T-cell (primary cell): ENCODE measurements around the gene DHDDS. TPM values are rescaled to one million over a fixed set of nuclear protein-coding genes. Genes with fewer than 3 reads are reported as not detected.

Source experiments
- ATAC-seq, 4 experiments: fragments of 200-7000 bp in 3 of 4; fragments of 150-1000 bp in 1 of 4; cut with Tn5 transposase; replicated peaks in 1 of 4; 1 replicate in 3 of 4; 2 replicates in 1 of 4; pipeline ENCODE4 v1.10.0; 2021; ENCODE audit warnings: moderate library complexity in 3 of 4, mild to moderate bottlenecking in 2 of 4, moderate number of reproducible peaks in 1 of 4
- CTCF ChIA-PET, 2 donors: fragments of 300-600 bp; sonication (Branson Sonifier 250); formaldehyde crosslinking; loops; one replicate each; lab custom pipeline; 2022; ENCODE audit warnings: antibody characterized with exemption in 2 of 2; lab: Charles Lee
- POLR2A ChIA-PET, 2 donors: fragments of 300-600 bp; sonication (Branson Sonifier 250); formaldehyde crosslinking; loops; one replicate each; lab custom pipeline; 2022; ENCODE audit warnings: antibody characterized with exemption in 2 of 2; lab: Charles Lee
- DNase-seq, 35 experiments: peaks; one replicate each; pipeline versions ENCODE4 v3.0.0 to v3.0.0-alpha.2; 2013 to 2023
- H3K27ac ChIP-seq: one replicate; pipeline ENCODE4 v1.5.1; 2013; ENCODE audit warnings: low read length
- H3K27me3 ChIP-seq, 2 experiments: replicated peaks in 1 of 2; 1 replicate in 1 of 2; 2 replicates in 1 of 2; pipeline versions ENCODE4 v1.6.1 to v1.7.0; 2013; ENCODE audit warnings: low read length in 1 of 2, mixed read lengths in 1 of 2; ENCODE audit not compliant: control insufficient read depth in 2 of 2, insufficient read depth in 2 of 2; ENCODE audit errors: extremely low read depth in 1 of 2
- H3K36me3 ChIP-seq, 2 donors: 1 replicate in 1 of 2; 2 replicates in 1 of 2; pipeline versions ENCODE4 v1.6.1 to v1.7.0; 2013; ENCODE audit warnings: low read length in 1 of 2; ENCODE audit not compliant: control insufficient read depth in 2 of 2, insufficient read depth in 1 of 2; ENCODE audit errors: extremely low read depth in 1 of 2
- H3K4me1 ChIP-seq, 2 experiments: 1 replicate in 1 of 2; 2 replicates in 1 of 2; pipeline versions ENCODE4 v1.6.1 to v1.7.0; 2013; ENCODE audit warnings: low read length in 2 of 2, mixed read lengths in 1 of 2; ENCODE audit not compliant: insufficient read depth in 2 of 2, control insufficient read depth in 1 of 2; ENCODE audit errors: extremely low read depth in 1 of 2
- H3K4me3 ChIP-seq, 2 donors: 1 replicate in 1 of 2; 2 replicates in 1 of 2; pipeline versions ENCODE4 v1.5.1 to v1.7.0; 2013; ENCODE audit warnings: mild to moderate bottlenecking in 2 of 2, low read length in 1 of 2, moderate library complexity in 1 of 2; ENCODE audit not compliant: control insufficient read depth in 1 of 2; ENCODE audit errors: extremely low read depth in 1 of 2
- H3K9me3 ChIP-seq: 2 replicates; pipeline ENCODE4 v1.7.0; 2013
- H3K27ac Mint-ChIP-seq, 2 donors: one replicate each; pipeline ENCODE4 v1.8.0; 2020 to 2021; ENCODE audit warnings: mild to moderate bottlenecking in 2 of 2, mixed read lengths in 2 of 2
- H3K27me3 Mint-ChIP-seq, 2 donors: one replicate each; pipeline ENCODE4 v1.8.0; 2021 to 2022; ENCODE audit warnings: mixed read lengths in 2 of 2
- H3K36me3 Mint-ChIP-seq: one replicate; pipeline ENCODE4 v1.8.0; 2021; ENCODE audit warnings: mixed read lengths
- H3K4me1 Mint-ChIP-seq, 3 donors: one replicate each; pipeline ENCODE4 v1.8.0; 2020 to 2022; ENCODE audit warnings: mixed read lengths in 3 of 3, mild to moderate bottlenecking in 1 of 3
- H3K4me3 Mint-ChIP-seq, 3 donors: one replicate each; pipeline ENCODE4 v1.8.0; 2020 to 2022; ENCODE audit warnings: mild to moderate bottlenecking in 3 of 3, mixed read lengths in 3 of 3, moderate library complexity in 3 of 3
- H3K9me3 Mint-ChIP-seq, 3 donors: one replicate each; pipeline ENCODE4 v1.8.0; 2020 to 2022; ENCODE audit warnings: mixed read lengths in 3 of 3
- WGBS: methylation state at CpG from one replicate; pipeline ENCODE4 v1.1.5; 2013; ENCODE audit warnings: missing lambda C conversion rate; ENCODE audit not compliant: insufficient coverage; 5-methylcytosine and 5-hydroxymethylcytosine counted together
- total RNA-seq, 35 experiments: library from RNA in 6 of 35; stranded (reverse) in 6 of 35; fragments of 120-200 nt in 1 of 35; gene quantifications; one replicate each; pipeline versions ENCODE4 v1.2.1 to v1.2.4 and lab custom pipeline; 2013 to 2026

The DHDDS gene
- total RNA-seq, 5 donors from 2014 or later (not counting 1 experiment from before 2014, with no cell fraction given) = 34.9 to 48.2 (median 42.9) TPM

GRCh38 chr1:26450908-26451307 lies 18.8 kb downstream of the DHDDS start:
- no peak for DNase-seq
- Mint-ChIP-seq H3K27ac (no peak overlapping the region), H3K4me3 (no peak overlapping the region), H3K36me3 (peaks cover 49% of the 10 kb centered on the region), H3K27me3 (no peaks in the 10 kb centered on the region), H3K9me3 (no peaks in the 10 kb centered on the region), H3K4me1 (no peaks in the 10 kb centered on the region)
- Histone ChIP-seq H3K4me1 (no peaks in the 10 kb centered on the region), H3K9me3 (no peaks in the 10 kb centered on the region), H3K4me3 (no peak overlapping the region), H3K36me3 (peaks cover 8 to 61% of the 10 kb centered on the region in 2 donors), H3K27ac (no peak overlapping the region), H3K27me3 (no peaks in the 10 kb centered on the region)
- CTCF ChIA-PET = no interaction called here
- no peak for ATAC-seq
- POLR2A ChIA-PET = interaction anchor here in 1 of 2 donors (0.6 kb wide), 1 partner anchor 234 kb away, joined by 5 read pairs; no protein-coding TSS in a partner anchor
- no CpG with 5 or more reads among the region's 3 CpGs for WGBS

GRCh38 chr1:26452459-26453183 lies 20.5 kb downstream of the DHDDS start:
- H3K36me3 Mint-ChIP-seq = peaks cover 43% of the 10 kb centered on the region
- ChIA-PET CTCF (no interaction called here), POLR2A (no interaction called here)
- H3K27ac Mint-ChIP-seq = no peak overlapping the region
- no peaks in the 10 kb centered on the region for H3K9me3 Mint-ChIP-seq
- Histone ChIP-seq H3K4me3 (no peak overlapping the region), H3K36me3 (peaks cover 10 to 48% of the 10 kb centered on the region in 2 donors), H3K9me3 (no peaks in the 10 kb centered on the region), H3K27ac (no peak overlapping the region), H3K27me3 (no peaks in the 10 kb centered on the region), H3K4me1 (no peaks in the 10 kb centered on the region)
- no peak overlapping the region for H3K4me3 Mint-ChIP-seq
- DNase-seq (no peak), ATAC-seq (no peak)
- 100% methylated on average over 2 of the region's 5 CpGs for WGBS
- H3K4me1 Mint-ChIP-seq = no peaks in the 10 kb centered on the region
- no peaks in the 10 kb centered on the region for H3K27me3 Mint-ChIP-seq

GRCh38 chr1:26459148-26459547 lies 27.0 kb downstream of the DHDDS start:
- H3K36me3 Mint-ChIP-seq = peaks cover 44% of the 10 kb centered on the region
- POLR2A ChIA-PET = no interaction called here

GRCh38 chr1:26459573-26460031 lies 27.5 kb downstream of the DHDDS start:
- Histone ChIP-seq H3K27me3 (no peaks in the 10 kb centered on the region), H3K27ac (no peak overlapping the region), H3K4me3 (no peak overlapping the region), H3K4me1 (no peaks in the 10 kb centered on the region), H3K9me3 (no peaks in the 10 kb centered on the region), H3K36me3 (peaks cover 6 to 51% of the 10 kb centered on the region in 2 donors)
- Mint-ChIP-seq H3K36me3 (peaks cover 47% of the 10 kb centered on the region), H3K27me3 (no peaks in the 10 kb centered on the region), H3K9me3 (no peaks in the 10 kb centered on the region), H3K4me3 (no peak overlapping the region), H3K4me1 (no peaks in the 10 kb centered on the region), H3K27ac (no peak overlapping the region)
- ChIA-PET CTCF (no interaction called here), POLR2A (no interaction called here)
- no peak for DNase-seq
- WGBS = 100% methylated on average over 1 of the region's 3 CpGs
- ATAC-seq = no peak

More at GRCh38 chr1:26459148-26459547, 27.0 kb downstream of the DHDDS start:
- no peak overlapping the region for H3K27ac Mint-ChIP-seq
- H3K4me1 Mint-ChIP-seq = no peaks in the 10 kb centered on the region
- H3K27ac ChIP-seq = no peak overlapping the region
- H3K4me1 ChIP-seq = no peaks in the 10 kb centered on the region
- no peak overlapping the region for H3K4me3 ChIP-seq
- no peaks in the 10 kb centered on the region for H3K9me3 Mint-ChIP-seq
- no peaks in the 10 kb centered on the region for H3K9me3 ChIP-seq
- DNase-seq (no peak), ATAC-seq (no peak)
- H3K4me3 Mint-ChIP-seq = no peak overlapping the region
- H3K36me3 ChIP-seq = peaks cover 6 to 51% of the 10 kb centered on the region in 2 donors
- H3K27me3 ChIP-seq = no peaks in the 10 kb centered on the region
- CTCF ChIA-PET = no interaction called here
- WGBS = no CpG with 5 or more reads among the region's 1 CpG
- H3K27me3 Mint-ChIP-seq = no peaks in the 10 kb centered on the region

- Histone ChIP-seq H3K27me3 (no peaks in the 10 kb centered on the region), H3K4me1 (peaks cover 19 to 29% of the 10 kb centered on the region in 2 experiments), H3K4me3 (no peak overlapping the region), H3K27ac (no peak overlapping the region), H3K9me3 (no peaks in the 10 kb centered on the region), H3K36me3 (peaks cover 11 to 48% of the 10 kb centered on the region in 2 donors)
- no peak for ATAC-seq
- WGBS = 94% methylated on average over 10 of the region's 10 CpGs
- H3K27me3 Mint-ChIP-seq = no peaks in the 10 kb centered on the region
- H3K36me3 Mint-ChIP-seq = peaks cover 34% of the 10 kb centered on the region
- ChIA-PET CTCF (interaction anchor here (0.5 to 0.7 kb wide), 2 partner anchors 35 to 921 kb away, joined by 3 to 5 read pairs; no protein-coding TSS in a partner anchor), POLR2A (interaction anchor here in 1 of 2 donors (0.6 kb wide), 1 partner anchor 204 kb away, joined by 3 read pairs; no protein-coding TSS in a partner anchor)
- no peak overlapping the region for H3K4me3 Mint-ChIP-seq
- no peak overlapping the region for H3K27ac Mint-ChIP-seq
- H3K9me3 Mint-ChIP-seq = no peaks in the 10 kb centered on the region
- DNase-seq = no peak
- peaks cover 25 to 28% (median 27%) of the 10 kb centered on the region in 3 donors for H3K4me1 Mint-ChIP-seq
These were observed 36.8 kb downstream of the DHDDS start for GRCh38 chr1:26468911-26469310.

GRCh38 chr1:26469558-26469957 lies 37.4 kb downstream of the DHDDS start:
- H3K9me3 Mint-ChIP-seq = no peaks in the 10 kb centered on the region
- H3K36me3 Mint-ChIP-seq = peaks cover 36% of the 10 kb centered on the region
- POLR2A ChIA-PET = interaction anchor here in 1 of 2 donors (0.6 kb wide), 1 partner anchor 204 kb away, joined by 3 read pairs; no protein-coding TSS in a partner anchor
- no peaks in the 10 kb centered on the region for H3K9me3 ChIP-seq
- no peaks in the 10 kb centered on the region for H3K27me3 ChIP-seq
- WGBS = no CpG with 5 or more reads among the region's 5 CpGs
- H3K27ac Mint-ChIP-seq = no peak overlapping the region
- H3K4me1 ChIP-seq = peaks cover 24 to 31% of the 10 kb centered on the region in 2 experiments
- H3K27ac ChIP-seq = no peak overlapping the region
- ATAC-seq = no peak
- H3K36me3 ChIP-seq = peaks cover 11 to 51% of the 10 kb centered on the region in 2 donors
- peaks cover 31 to 35% (median 33%) of the 10 kb centered on the region in 3 donors for H3K4me1 Mint-ChIP-seq
- no peak for DNase-seq
- H3K4me3 ChIP-seq = no peak overlapping the region
- H3K27me3 Mint-ChIP-seq = no peaks in the 10 kb centered on the region
- no peak overlapping the region for H3K4me3 Mint-ChIP-seq
- CTCF ChIA-PET = interaction anchor here in 1 of 2 donors (0.5 to 0.6 kb wide), 2 partner anchors 36 to 329 kb away, joined by 3 to 5 read pairs; no protein-coding TSS in a partner anchor
